ENCODE data around the gene BPIFB1. TPM values are rescaled to one million over a fixed set of nuclear protein-coding genes. Genes with fewer than 3 reads are reported as not detected.

BPIFB1 gene
- total and polyA plus RNA-seq, 2 of the 8 experiments (the other 6 are each of a cell fraction or from before 2014, with no cell fraction given): not detected

DNA sequence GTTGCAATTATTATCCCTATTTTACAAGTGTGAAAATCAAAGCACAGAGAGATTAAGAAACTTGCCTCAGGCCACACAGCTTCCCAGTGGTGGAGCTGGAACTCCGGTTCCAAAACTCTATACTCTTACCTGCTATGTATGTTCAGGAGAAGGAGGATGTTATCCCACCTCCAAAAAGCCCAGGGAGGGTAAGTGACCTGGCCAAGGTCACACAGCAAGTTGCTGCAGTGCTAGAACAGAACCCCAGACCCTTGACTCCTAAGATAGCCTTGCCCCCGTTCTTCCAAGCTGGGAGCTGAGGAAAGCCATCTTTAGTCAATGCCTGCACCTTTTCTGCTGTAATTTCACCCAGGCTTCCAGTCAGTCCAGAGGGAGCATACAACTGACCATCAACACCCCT is 42.3 kb downstream of the BPIFB1 start:
- H3K14ac ChIP-seq (ENCODE audit: insufficient read length): no peak overlapping the region
- no peak overlapping the region for H3K9ac ChIP-seq (replicated peaks in 1 of 4; ENCODE audit: extremely low read depth in 1 of 4, low read depth in 3 of 4, low read length in 3 of 4)
- no peak overlapping the region for H3K4me2 ChIP-seq (ENCODE audit: insufficient read depth in 1 of 2, low read depth in 2 of 2, low read length in 2 of 2)
- H3K4ac ChIP-seq (replicated peaks; ENCODE audit: insufficient read length, low read depth, low read length): no peak overlapping the region
- H3K36me3 ChIP-seq (ENCODE audit: control insufficient read depth in 2 of 4, insufficient read depth in 4 of 4, low read length in 3 of 4): no peaks in the 10 kb centered on the region
- no peak overlapping the region for H2AK5ac ChIP-seq (ENCODE audit: low read depth, low read length)
- H3K27me3 ChIP-seq (replicated peaks in 1 of 4; ENCODE audit: control insufficient read depth in 3 of 4, extremely low read depth in 1 of 4, insufficient read depth in 3 of 4, low read length in 3 of 4): no peaks in the 10 kb centered on the region
- H3K4me1 ChIP-seq (replicated peaks in 1 of 4; ENCODE audit: control insufficient read depth in 3 of 4, insufficient read depth in 4 of 4, low read length in 3 of 4): no peaks in the 10 kb centered on the region; a peak in 1 of 7 replicates
- no peaks in the 10 kb centered on the region for H4K20me1 ChIP-seq (replicated peaks in 1 of 2; ENCODE audit: control insufficient read depth in 1 of 2, insufficient read depth in 2 of 2, low read length in 2 of 2)
- H4K91ac ChIP-seq (replicated peaks; ENCODE audit: insufficient read length, low read length): no peak overlapping the region
- H3K23me2 ChIP-seq (ENCODE audit: low read depth, low read length): no peaks in the 10 kb centered on the region
- no peaks in the 10 kb centered on the region for H3K79me2 ChIP-seq (ENCODE audit: control insufficient read depth in 1 of 2, insufficient read depth in 2 of 2, low read length in 2 of 2)
- H4K5ac ChIP-seq (ENCODE audit: insufficient read length, low read depth, low read length): no peak overlapping the region
- H3K4me3 ChIP-seq (ENCODE audit: extremely low read depth in 1 of 4, insufficient read depth in 2 of 4, low read depth in 3 of 4, low read length in 4 of 4): no peak overlapping the region
- ChIA-PET CTCF (ENCODE audit: partially characterized antibody) (interaction anchor here (1.1 to 1.7 kb wide), 3 partner anchors 17 to 44 kb away, joined by 3 to 4 read pairs (median 3); no protein-coding TSS in a partner anchor), POLR2A (ENCODE audit: partially characterized antibody) (no interaction called here)
- no peak overlapping the region for H2BK20ac ChIP-seq (ENCODE audit: low read length)
- FAIRE-seq (no peak), DNase-seq (ENCODE audit: low read depth in 1 of 2, low spot score in 2 of 2) (no peak)
- no peak overlapping the region for H2AFZ ChIP-seq (ENCODE audit: low read length)
- no peak overlapping the region for H2BK15ac ChIP-seq (ENCODE audit: low read length)
- no peak overlapping the region for H3K18ac ChIP-seq (ENCODE audit: extremely low read depth, low read length)
- H3K27ac ChIP-seq (ENCODE audit: low read depth, low read length): no peak overlapping the region
- no peaks in the 10 kb centered on the region for H3K79me1 ChIP-seq (ENCODE audit: low read depth, low read length)
- H2BK12ac ChIP-seq (ENCODE audit: low read depth, low read length): no peak overlapping the region
- no peaks in the 10 kb centered on the region for H3K9me3 ChIP-seq (ENCODE audit: insufficient read depth in 2 of 2, low read depth in 1 of 2, low read length in 1 of 2)
- H4K8ac ChIP-seq (ENCODE audit: extremely low read depth, insufficient read depth, low read length): no peak overlapping the region; the same call in 1 of the 2 replicates
- no peak overlapping the region for H3K56ac ChIP-seq (replicated peaks; ENCODE audit: insufficient read length, low read depth, low read length)
- 84% methylated on average over 2 of the region's 2 CpGs; no CpG with 5 or more reads in 1 of the 2 experiments for WGBS, 2 experiments (ENCODE audit: extremely low coverage in 1 of 2, insufficient coverage in 1 of 2, insufficient read length in 1 of 2, insufficient replicate concordance in 2 of 2, low coverage in 1 of 2, low lambda C conversion rate in 2 of 2, missing lambda C conversion rate in 1 of 2)
- no peak overlapping the region for H2BK120ac ChIP-seq (replicated peaks; ENCODE audit: low read depth, low read length)
- no peak overlapping the region for H3K23ac ChIP-seq (ENCODE audit: insufficient read length)
- H2BK5ac ChIP-seq (ENCODE audit: low read depth, low read length): no peak overlapping the region
- TF ChIP-seq YY1 (IDR thresholded peaks at IDR 0.05; ENCODE audit: low read depth, low read length): no peak
- no peak for TF ChIP-seq SP2 (IDR thresholded peaks at IDR 0.05; ENCODE audit: low read length)
- TF ChIP-seq, protein P1, sequence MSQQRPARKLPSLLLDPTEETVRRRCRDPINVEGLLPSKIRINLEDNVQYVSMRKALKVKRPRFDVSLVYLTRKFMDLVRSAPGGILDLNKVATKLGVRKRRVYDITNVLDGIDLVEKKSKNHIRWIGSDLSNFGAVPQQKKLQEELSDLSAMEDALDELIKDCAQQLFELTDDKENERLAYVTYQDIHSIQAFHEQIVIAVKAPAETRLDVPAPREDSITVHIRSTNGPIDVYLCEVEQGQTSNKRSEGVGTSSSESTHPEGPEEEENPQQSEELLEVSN (IDR thresholded peaks at IDR 0.05): no peak
- TF ChIP-seq POU5F1 (IDR thresholded peaks at IDR 0.05; ENCODE audit: low read depth, low read length): no peak
- no peak for TF ChIP-seq NRF1 (IDR thresholded peaks at IDR 0.05; ENCODE audit: low read depth, low read length)
- no peak for TF ChIP-seq BCL11A (IDR thresholded peaks at IDR 0.05; ENCODE audit: low read depth in 2 of 2, low read length in 2 of 2)
- no peak for TF ChIP-seq SIRT6 (IDR thresholded peaks at IDR 0.05; ENCODE audit: low read length)
- TF ChIP-seq HDAC2 (IDR thresholded peaks at IDR 0.05; ENCODE audit: borderline replicate concordance in 1 of 2, low read depth in 2 of 2, low read length in 2 of 2): no peak
- no peak for TF ChIP-seq GTF2F1 (IDR thresholded peaks at IDR 0.05; ENCODE audit: borderline replicate concordance, low read depth, low read length)
- TF ChIP-seq BACH1 (IDR thresholded peaks at IDR 0.05; ENCODE audit: low read length): no peak
- TF ChIP-seq, protein P2, sequence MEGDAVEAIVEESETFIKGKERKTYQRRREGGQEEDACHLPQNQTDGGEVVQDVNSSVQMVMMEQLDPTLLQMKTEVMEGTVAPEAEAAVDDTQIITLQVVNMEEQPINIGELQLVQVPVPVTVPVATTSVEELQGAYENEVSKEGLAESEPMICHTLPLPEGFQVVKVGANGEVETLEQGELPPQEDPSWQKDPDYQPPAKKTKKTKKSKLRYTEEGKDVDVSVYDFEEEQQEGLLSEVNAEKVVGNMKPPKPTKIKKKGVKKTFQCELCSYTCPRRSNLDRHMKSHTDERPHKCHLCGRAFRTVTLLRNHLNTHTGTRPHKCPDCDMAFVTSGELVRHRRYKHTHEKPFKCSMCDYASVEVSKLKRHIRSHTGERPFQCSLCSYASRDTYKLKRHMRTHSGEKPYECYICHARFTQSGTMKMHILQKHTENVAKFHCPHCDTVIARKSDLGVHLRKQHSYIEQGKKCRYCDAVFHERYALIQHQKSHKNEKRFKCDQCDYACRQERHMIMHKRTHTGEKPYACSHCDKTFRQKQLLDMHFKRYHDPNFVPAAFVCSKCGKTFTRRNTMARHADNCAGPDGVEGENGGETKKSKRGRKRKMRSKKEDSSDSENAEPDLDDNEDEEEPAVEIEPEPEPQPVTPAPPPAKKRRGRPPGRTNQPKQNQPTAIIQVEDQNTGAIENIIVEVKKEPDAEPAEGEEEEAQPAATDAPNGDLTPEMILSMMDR (IDR thresholded peaks at IDR 0.05; ENCODE audit: control extremely low read depth in 1 of 3, insufficient read depth in 1 of 3, low read depth in 1 of 3, low read length in 3 of 3): no peak

Data from H1 (cell line).